Measurements from ENCODE around the gene KRTAP5-5.
"Not testable (repeated sequence)": the region's sequence is repeated elsewhere in the genome, so short reads cannot be mapped to it uniquely, and the experiment has no call there.

Gene KRTAP5-5

DNA sequence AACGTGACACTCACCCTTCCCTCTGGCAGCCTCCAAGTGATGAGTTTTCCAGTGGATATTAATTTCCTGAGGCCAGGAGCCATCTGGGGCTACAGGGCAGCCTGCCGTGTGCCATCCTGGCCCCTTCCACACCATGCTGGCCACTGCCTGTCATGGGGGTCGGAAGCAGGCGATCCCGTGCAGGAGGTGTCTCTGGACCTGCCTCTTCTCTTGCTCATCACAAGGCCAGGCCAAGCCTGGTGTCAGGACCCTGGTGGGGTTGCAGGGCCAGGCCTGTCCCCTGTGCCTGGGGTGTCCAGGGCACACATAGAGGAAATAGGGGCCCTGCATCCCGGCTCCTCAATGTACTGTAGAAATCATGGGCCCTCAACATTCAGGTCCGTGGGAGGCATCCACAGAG, 24.9 kb upstream of the KRTAP5-5 start:
- TF ChIP-seq, protein P1, sequence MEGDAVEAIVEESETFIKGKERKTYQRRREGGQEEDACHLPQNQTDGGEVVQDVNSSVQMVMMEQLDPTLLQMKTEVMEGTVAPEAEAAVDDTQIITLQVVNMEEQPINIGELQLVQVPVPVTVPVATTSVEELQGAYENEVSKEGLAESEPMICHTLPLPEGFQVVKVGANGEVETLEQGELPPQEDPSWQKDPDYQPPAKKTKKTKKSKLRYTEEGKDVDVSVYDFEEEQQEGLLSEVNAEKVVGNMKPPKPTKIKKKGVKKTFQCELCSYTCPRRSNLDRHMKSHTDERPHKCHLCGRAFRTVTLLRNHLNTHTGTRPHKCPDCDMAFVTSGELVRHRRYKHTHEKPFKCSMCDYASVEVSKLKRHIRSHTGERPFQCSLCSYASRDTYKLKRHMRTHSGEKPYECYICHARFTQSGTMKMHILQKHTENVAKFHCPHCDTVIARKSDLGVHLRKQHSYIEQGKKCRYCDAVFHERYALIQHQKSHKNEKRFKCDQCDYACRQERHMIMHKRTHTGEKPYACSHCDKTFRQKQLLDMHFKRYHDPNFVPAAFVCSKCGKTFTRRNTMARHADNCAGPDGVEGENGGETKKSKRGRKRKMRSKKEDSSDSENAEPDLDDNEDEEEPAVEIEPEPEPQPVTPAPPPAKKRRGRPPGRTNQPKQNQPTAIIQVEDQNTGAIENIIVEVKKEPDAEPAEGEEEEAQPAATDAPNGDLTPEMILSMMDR (IDR thresholded peaks at IDR 0.05; ENCODE audit: extremely low read depth, missing control alignments) = no peak
- no peak for DNase-seq (ENCODE audit: low spot score)

DNA sequence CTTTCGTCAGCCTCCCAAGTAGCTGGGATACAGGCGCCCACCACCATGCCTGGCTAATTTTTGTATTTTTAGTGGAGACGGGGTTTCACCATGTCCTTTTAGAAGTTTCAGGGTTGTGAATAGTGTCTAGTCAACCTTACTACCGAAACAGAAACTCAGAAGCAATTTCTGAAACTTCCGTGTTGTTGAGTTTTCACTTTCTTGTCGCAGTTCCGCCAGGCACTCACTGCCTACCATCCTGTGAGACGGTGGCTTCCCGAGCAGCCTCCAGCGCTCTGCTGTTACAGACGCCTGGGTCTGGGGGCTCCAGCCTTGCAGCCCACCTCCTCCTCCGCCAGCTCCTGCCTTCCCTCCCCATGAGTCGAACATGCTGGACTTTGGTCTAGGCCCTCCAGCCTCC, 23.7 kb upstream of the KRTAP5-5 start:
- DNase-seq (ENCODE audit: low spot score) = peak; percentile 84

GRCh38 chr11:1607156-1607845, 22.3 kb upstream of the KRTAP5-5 start:
- DNase-seq (ENCODE audit: low spot score) = not testable (repeated sequence)

DNA sequence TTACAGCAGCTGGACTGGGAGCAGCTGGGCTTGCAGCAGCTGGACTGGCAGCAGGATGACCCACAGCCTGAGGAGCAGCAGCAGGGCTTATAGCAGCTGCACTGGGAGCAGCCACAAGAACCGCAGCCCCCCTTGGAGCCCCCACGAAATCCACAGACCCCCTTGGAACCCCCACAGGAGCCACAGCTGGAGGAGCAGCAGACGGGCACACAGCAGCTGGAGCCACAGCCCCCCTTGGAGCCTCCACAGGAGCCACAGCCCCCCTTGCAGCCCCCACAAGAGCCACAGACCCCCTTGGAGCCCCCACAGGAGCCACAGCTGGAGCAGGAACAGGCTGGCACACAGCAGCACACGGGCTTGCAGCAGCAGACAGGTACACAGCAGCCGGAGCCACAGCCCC, 21.7 kb upstream of the KRTAP5-5 start:
- DNase-seq (ENCODE audit: low spot score) = not testable (repeated sequence)

DNA sequence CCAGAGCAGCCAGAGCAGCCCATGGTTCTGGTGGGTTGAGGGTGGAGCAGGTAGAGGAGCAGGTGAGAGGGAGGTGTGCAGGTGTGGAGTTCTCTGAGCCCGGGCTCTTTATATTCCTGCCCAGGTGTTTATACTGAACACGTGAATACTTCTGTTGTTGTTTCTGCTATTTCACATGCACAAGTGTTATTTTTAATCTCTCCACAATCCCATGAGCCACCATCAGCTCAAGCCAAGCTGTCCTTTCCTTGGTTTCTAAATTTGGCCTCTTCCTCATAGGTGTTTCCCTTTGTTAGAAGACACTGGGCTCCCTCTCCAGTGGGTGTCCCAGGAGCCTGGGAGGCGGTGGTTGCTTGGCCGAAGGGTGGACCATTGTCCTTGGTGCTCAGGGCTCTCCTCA, 21.2 kb upstream of the KRTAP5-5 start, which contains the start of gene KRTAP5-3:
Gene KRTAP5-3 (minus strand): TSS at position 101 of the 400 bp plus-strand sequence. CDS start 78 bp downstream, at position 23.
- no peak for DNase-seq (ENCODE audit: low spot score)
- TF ChIP-seq, protein P1 (IDR thresholded peaks at IDR 0.05; ENCODE audit: extremely low read depth, missing control alignments) = no peak

DNA sequence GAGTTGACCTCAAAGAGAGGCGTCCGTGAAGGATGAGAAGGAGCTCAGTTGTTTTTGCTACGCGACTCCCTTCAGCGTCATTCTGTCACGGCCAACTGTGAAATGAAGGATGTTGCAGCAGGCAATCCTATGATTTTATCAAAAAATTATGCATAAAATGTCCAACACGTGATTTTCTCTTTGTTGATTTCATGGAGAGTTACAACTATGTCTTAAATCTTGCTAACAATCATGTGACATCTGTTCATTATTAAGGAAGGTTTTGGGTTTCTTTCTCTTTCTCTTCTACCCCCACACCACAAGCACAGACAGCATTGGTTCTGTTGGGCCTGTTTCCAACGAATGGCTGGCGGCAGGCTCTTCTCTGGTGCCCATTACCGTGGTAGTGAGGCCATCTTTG, 11.3 kb upstream of the KRTAP5-5 start:
- DNase-seq (ENCODE audit: low spot score) = no peak
- TF ChIP-seq, protein P1 (IDR thresholded peaks at IDR 0.05; ENCODE audit: extremely low read depth, missing control alignments) = no peak

DNA sequence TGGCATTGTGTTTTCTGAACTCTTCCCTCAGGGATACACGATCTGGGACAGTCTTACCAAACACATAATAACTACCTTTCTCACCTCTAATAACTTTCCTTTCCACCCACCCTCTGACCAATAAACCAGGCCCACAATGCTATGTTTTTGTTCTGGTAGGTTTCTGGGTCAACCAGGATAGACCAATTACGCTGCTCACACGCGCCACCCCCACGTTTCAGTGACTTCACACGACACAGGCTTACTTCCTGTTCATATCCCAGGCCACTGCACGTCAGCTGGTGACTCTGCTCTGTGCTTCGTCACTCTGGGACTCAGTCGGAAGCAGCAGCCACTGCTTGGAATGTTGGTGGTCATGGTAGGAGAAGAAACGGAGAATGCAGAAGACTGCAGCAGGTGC, 10.1 kb upstream of the KRTAP5-5 start:
- TF ChIP-seq, protein P1 (IDR thresholded peaks at IDR 0.05; ENCODE audit: extremely low read depth, missing control alignments) = no peak
- no peak for DNase-seq (ENCODE audit: low spot score)

GRCh38 chr11:1622086-1622485, 7.5 kb upstream of the KRTAP5-5 start, which contains the start of gene KRTAP5-4:
KRTAP5-4 (minus strand) TSS chr11:1622138; CDS start chr11:1622093, 45 bp downstream.
- TF ChIP-seq, protein P1 (IDR thresholded peaks at IDR 0.05; ENCODE audit: extremely low read depth, missing control alignments) = no peak

GRCh38 chr11:1623716-1624115, 5.9 kb upstream of the KRTAP5-5 start:
- DNase-seq (ENCODE audit: low spot score) = no peak
- TF ChIP-seq, protein P1 (IDR thresholded peaks at IDR 0.05; ENCODE audit: extremely low read depth, missing control alignments) = no peak

More at GRCh38 chr11:1622086-1622485, 7.5 kb upstream of the KRTAP5-5 start, which contains the start of gene KRTAP5-4:
- no peak for DNase-seq (ENCODE audit: low spot score)

Data from GM20000 (cell line).